Measurements from ENCODE around the gene XPO6.

XPO6 gene

GRCh38 chr16:28087675-28088300 is 124.0 kb downstream of the XPO6 start:
- DNase-seq (ENCODE audit: low read depth), result no peak

GRCh38 chr16:28087140-28087660 is 124.6 kb downstream of the XPO6 start:
- DNase-seq (ENCODE audit: low read depth), result no peak

GRCh38 chr16:28086186-28087139 is 125.3 kb downstream of the XPO6 start:
- DNase-seq (ENCODE audit: low read depth), result no peak

GRCh38 chr16:28085389-28086171 is 126.2 kb downstream of the XPO6 start:
- no peak for DNase-seq (ENCODE audit: low read depth)

- no peak for DNase-seq (ENCODE audit: low read depth)
These were observed 127.6 kb downstream of the XPO6 start for GRCh38 chr16:28084209-28084608.

- no peak for DNase-seq (ENCODE audit: low read depth)
These were observed 129.1 kb downstream of the XPO6 start for GRCh38 chr16:28082624-28083023.

GRCh38 chr16:28081391-28081968 is 130.3 kb downstream of the XPO6 start:
- no peak for DNase-seq (ENCODE audit: low read depth)

- DNase-seq (ENCODE audit: low read depth), result no peak
These were observed 133.5 kb downstream of the XPO6 start for GRCh38 chr16:28078261-28078660.

GRCh38 chr16:28073836-28074235 is 137.9 kb downstream of the XPO6 start:
- no peak for DNase-seq (ENCODE audit: low read depth)

- DNase-seq (ENCODE audit: low read depth), result no peak
These were observed 139.7 kb downstream of the XPO6 start for GRCh38 chr16:28072087-28072486.

- DNase-seq (ENCODE audit: low read depth), result no peak
These were observed 141.6 kb downstream of the XPO6 start for GRCh38 chr16:28069971-28070794.

GRCh38 chr16:28068976-28069375 is 142.8 kb downstream of the XPO6 start:
- DNase-seq (ENCODE audit: low read depth), result no peak

GRCh38 chr16:28067604-28068379 is 144.0 kb downstream of the XPO6 start:
- no peak for DNase-seq (ENCODE audit: low read depth)

GRCh38 chr16:28064706-28065249 is 147.0 kb downstream of the XPO6 start:
- no peak for DNase-seq (ENCODE audit: low read depth)

GRCh38 chr16:28064150-28064549 is 147.6 kb downstream of the XPO6 start:
- no peak for DNase-seq (ENCODE audit: low read depth)

GRCh38 chr16:28063591-28064061 is 148.1 kb downstream of the XPO6 start, which contains the start of gene GSG1L:
TSS of gene GSG1L (minus strand) at chr16:28063714. CDS start at chr16:28063424, 290 bp downstream.
- DNase-seq (ENCODE audit: low read depth), result no peak

GRCh38 chr16:28062847-28063521 is 148.8 kb downstream of the XPO6 start:
- DNase-seq (ENCODE audit: low read depth), result no peak

GRCh38 chr16:28062261-28062846 is 149.4 kb downstream of the XPO6 start:
- no peak for DNase-seq (ENCODE audit: low read depth)

All from stimulated activated CD8-positive, alpha-beta memory T cell treated with anti-CD3 and anti-CD28 coated beads, Interleukin-12 subunit alpha, Interleukin-12 subunit beta, amount 100 ng/mL, for 1 hour (primary cell).